ENCODE data around the gene NEURL1B. TPM values are rescaled to one million over a fixed set of nuclear protein-coding genes. Genes with fewer than 3 reads are reported as not detected.

NEURL1B gene
- 26.6 TPM for total RNA-seq

GRCh38 chr5:172640822-172641358 lies at the start of gene NEURL1B:
Gene NEURL1B (plus strand): TSS chr5:172641263. CDS start chr5:172641407, 144 bp downstream.

Small RNAs within 50 kb of the gene (small RNA-seq; reads per million reads assigned to genes)
- gene AC027309.2 (ENCODE audit: low replicate concordance) (not detected), gene MIR5003 (ENCODE audit: low replicate concordance) (not detected)

Other genes with a start within 250 kb of the NEURL1B start
- 22.8 TPM for gene SH3PXD2B, start 186.7 kb upstream of the NEURL1B start, total RNA-seq
- gene DUSP1, start 129.9 kb downstream of the NEURL1B start, total RNA-seq = 36.3 TPM
- gene ERGIC1, start 193.0 kb downstream of the NEURL1B start, total RNA-seq = 54.1 TPM